GM19023 (cell line): ENCODE measurements around the gene SPATA46.
"Not testable (repeated sequence)": the region's sequence is repeated elsewhere in the genome, so short reads cannot be mapped to it uniquely, and the experiment has no call there.

Experiments used
- ATAC-seq: cut with Tn5 transposase; IDR thresholded peaks from one replicate; pipeline ENCODE4 v1.9.1; 2021; ENCODE audit warnings: mild to moderate bottlenecking, moderate library complexity; ENCODE audit not compliant: unreplicated experiment

SPATA46 gene

DNA sequence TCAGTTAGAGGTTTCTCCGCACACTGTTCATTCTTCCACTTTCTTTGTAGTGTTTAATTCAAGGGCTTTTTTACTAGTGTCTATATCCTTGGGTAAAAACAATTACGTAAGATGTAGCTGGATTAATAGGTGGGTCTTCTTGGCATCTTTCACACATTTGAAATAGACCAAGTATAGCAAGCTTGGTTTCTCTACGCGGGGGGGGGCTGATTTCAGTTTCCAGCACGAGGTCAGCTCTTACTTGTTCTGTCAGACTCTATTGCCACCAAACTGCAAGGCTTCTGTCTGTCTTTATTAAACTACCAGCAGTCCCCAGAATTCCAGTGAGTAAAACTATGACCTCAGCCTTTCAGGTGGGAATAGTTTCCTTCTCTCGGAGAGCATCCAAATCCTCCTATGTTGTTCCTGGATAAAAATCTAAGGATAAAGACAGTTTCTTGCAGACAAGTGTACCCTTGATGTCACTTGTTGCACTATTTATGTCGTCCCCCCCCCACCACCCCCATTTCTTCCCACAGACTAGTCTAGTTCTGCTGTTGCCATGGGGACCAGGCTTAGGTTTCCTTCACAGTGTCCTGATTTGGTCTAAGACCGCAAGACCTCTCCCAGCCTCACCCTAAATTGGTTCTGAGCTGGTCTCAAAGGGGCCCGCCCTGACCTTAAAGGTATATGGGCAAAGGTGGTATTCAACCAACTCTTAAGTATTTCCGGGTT lies 17.0 kb downstream of the SPATA46 start:
- no peak for ATAC-seq

- no peak for ATAC-seq
Measured at GRCh38 chr1:162358928-162359327, 17.7 kb downstream of the SPATA46 start.

GRCh38 chr1:162357681-162358266 lies 18.9 kb downstream of the SPATA46 start:
- no peak for ATAC-seq

DNA sequence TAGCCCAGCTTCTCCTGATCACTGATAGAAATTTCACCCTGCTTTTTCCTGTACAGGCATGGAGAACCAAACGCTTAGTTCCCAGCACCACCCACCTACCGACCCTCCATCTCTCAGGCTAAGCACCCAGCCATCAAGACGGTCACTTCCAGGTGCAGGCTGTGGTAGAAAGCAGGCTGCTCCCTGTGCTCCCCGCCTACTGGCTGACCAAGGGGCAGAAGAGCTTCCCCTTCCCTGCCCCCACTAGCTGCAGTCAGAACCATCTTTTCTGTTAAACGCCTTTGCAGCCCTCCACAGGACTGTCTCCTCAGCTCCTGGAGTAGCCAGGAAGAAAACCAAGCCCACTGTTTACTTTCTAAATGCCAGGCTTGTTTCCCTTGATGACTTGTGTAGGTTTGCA lies 23.0 kb downstream of the SPATA46 start:
- no peak for ATAC-seq

GRCh38 chr1:162353078-162353477 lies 23.6 kb downstream of the SPATA46 start:
- ATAC-seq, result no peak

- not testable (repeated sequence) for ATAC-seq
Measured at GRCh38 chr1:162351874-162352273, 24.8 kb downstream of the SPATA46 start.

- ATAC-seq, result no peak
Measured at GRCh38 chr1:162351246-162351842, 25.3 kb downstream of the SPATA46 start.

DNA sequence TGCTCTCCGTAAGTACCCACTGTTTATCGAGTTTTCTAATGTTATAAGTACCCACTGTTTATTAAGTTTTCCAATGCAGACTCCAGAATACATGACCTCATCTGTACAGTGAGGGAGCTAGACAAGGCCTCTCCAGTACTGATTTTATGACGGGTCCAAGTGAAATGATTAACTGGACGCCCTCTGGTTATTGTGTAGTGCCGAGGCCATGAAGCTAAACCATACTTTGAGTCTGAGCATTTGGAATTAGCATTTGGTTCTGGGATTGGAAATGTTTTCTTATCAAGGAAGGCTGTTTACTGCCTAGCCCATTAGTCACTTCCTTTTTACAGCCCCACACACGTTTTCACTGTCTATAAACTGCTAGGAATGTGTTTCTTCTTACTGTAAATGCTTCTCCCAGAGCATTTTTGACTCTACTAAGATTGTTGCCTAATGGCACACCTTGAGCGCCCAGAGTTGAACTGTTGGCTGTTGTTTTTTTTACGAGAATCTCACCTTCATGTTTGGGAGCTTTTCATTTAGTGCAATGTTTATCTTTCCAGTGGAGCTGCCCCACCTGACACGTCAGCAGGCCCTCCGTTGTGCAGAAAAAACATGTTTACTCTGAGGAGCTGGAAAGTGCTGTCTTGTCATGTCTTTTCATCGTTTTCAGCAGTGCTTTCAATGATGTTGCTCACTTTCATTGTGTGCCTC lies 26.9 kb downstream of the SPATA46 start:
- ATAC-seq, result no peak

- no peak for ATAC-seq
Measured at GRCh38 chr1:162347281-162347680, 29.4 kb downstream of the SPATA46 start.

DNA sequence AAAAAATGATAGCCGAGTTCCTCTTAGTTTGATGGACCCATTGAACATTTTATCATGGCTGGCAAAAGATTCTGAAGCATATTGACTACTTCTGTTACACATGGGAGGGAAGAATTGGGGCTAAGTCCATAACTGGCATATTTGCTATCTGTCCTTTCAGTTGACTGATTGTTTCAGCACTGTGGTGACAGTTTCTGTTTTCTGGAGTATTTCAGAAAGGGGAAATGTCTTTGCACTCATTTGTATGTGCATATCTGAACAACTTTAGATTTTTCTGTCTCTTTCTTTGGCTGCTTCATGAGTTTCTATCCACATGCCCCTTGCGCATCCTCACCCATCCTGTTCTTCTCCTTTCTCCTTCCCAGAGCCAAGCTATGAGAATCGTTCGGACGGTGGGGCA lies 33.2 kb downstream of the SPATA46 start:
- ATAC-seq, result no peak

GRCh38 chr1:162342452-162342983 lies 34.1 kb downstream of the SPATA46 start:
- no peak for ATAC-seq

DNA sequence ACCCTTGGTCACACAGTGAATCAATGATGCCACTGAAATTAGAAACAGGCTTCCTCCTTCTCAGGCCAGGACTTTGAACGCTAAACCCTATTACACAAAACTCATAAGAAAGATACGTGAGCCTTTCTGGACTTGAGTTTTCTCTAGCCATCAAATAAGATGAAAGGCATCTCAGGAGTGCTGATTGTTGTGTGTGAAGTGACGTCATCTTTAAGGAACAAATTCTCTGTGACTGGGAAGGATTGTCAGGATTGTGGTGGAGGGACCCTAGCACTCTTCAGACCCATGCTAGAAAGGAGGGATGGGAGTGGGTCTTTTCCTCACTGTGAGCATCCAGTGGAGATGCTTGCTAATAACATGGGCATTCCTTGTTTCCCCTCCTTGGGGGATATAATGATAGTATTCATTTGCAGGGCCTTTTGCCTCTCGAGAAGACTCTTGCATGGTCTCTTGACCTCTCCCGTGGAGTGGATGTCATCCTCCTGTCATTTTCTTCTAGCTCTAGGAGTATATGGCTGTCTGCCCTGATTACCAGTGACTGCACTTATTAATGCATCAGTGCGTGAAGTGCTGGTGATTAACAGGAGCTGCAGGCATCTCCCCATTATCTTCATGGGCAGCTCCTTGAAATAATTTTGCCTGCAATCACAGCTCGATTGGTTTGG lies 39.9 kb downstream of the SPATA46 start:
- no peak for ATAC-seq

DNA sequence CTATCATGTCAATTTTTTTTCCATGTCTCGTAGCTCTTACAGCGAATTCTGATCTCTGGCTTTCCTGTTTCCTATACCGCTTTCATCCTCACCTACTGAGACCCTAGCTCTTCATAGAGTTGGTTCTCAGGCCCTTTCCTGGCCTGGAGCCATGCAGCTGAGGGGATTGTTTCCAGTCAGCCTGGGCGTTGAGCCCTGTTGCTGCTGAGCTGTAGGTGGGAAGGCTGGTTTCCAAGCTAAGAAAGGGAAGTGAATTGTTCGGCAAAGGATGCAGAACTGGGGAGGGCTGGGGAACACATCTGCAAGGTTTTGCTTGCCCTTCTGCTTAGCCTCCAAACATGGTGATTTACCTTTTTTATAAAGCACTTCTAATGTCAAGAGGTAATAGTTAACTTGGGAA lies 41.5 kb downstream of the SPATA46 start:
- ATAC-seq, result no peak

DNA sequence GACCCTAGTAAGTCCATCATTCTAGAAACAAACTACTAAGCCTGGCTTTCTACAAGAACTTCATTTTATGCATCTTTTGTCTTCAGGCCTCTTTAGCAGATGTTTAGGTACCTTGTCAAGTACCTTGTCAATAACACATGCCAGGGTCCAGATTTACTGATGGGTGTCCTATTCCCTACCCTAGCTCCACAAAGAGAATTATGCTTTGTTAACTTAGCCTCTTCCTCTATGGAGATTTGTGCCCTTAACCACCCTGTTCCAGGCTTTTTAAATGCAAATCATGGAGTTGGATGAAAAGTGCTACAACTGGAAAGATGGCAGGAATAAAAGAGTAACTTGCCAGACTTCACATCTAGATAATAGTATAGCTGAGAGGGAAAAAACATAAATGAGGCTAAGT lies 42.7 kb downstream of the SPATA46 start:
- ATAC-seq, result no peak

DNA sequence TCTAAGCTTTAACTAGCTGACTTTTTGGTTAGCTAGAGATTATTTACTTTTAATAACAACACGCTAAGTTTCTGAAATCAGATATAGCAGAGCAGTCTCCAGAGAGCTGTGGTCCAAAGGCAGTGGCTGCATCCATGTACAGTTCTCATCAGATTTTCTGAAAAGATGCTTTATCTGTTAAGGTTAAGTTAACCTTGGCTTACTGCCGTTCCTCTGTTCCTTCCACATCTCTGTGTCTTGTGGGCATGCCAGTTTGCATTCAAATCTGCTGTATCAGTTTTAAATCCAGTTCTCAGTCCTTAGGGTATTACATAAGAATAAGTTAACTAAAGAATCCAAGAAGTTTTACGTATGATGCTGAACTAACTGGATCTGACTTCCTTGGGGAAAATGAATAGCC lies 46.8 kb downstream of the SPATA46 start:
- ATAC-seq, result no peak

DNA sequence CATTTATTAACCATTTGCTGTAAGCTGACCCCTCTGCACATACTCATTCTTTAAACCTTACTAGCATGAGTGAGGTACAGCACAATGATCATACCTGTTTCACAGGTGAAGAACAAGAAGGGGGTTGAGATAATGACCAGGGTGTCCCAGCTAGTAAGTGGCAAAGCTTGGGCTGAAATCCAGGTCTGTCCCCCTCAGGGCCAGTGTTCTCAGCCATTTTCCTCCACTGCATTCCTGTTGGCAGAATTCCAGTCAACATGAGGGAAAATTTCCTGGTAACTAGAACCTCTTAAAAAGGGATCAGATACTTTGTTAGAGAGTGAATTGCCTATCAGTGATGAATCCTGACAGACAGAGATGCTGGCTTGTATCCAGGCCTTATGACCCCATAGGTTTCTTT lies 48.1 kb downstream of the SPATA46 start:
- ATAC-seq, result no peak

- ATAC-seq, result no peak
Measured at GRCh38 chr1:162327788-162328165, 48.9 kb downstream of the SPATA46 start.

DNA sequence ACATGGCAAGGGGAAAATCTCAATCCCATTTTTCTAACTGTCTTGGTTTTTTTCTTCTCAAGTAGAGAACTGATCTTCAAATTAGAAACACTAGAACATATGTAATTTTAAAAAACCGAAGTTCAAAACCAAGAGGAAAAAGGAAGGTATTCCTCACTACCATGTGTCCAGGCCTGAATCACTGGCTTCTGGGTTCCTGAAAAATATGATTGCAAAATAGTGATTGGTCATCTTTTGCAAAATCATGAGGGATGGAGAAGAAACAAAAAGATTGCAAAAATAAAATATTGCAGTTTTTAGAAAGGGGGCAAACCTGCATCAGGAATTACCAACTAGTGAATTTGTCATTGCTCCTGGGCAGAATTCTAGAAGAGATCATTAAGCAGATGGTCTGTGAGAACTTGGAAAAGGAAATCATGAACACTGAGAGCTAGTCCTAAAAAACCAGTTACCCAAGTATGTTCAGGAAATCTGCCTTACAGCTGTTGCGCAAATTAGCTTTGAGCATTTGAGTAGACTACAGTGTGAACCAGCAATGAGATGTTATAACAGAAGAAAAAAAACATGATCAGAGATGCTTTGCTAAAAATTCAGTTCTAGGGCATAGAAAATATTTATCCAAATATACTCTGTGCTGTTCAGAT lies 49.4 kb downstream of the SPATA46 start:
- no peak for ATAC-seq

GRCh38 chr1:162326559-162326958 lies 50.1 kb downstream of the SPATA46 start:
- no peak for ATAC-seq

- ATAC-seq, result no peak
Measured at GRCh38 chr1:162324396-162324795, 52.3 kb downstream of the SPATA46 start.
